T-helper 9 cell (primary cell): ENCODE data around the gene MUC2.

Source experiments
- DNase-seq: peaks from one replicate; pipeline ENCODE4 v3.0.0-alpha.2; 2020

Gene MUC2

GRCh38 chr11:1036931-1037330, 37.7 kb upstream of the MUC2 start:
- DNase-seq = no peak

GRCh38 chr11:1037506-1038055, 37.1 kb upstream of the MUC2 start:
- no peak for DNase-seq

- DNase-seq = no peak
These were observed 36.3 kb upstream of the MUC2 start for GRCh38 chr11:1038361-1038760.

- no peak for DNase-seq
These were observed 35.8 kb upstream of the MUC2 start for GRCh38 chr11:1038921-1039320.

GRCh38 chr11:1039481-1040427, 34.9 kb upstream of the MUC2 start:
- no peak for DNase-seq

- DNase-seq = no peak
These were observed 34.1 kb upstream of the MUC2 start for GRCh38 chr11:1040428-1041148.

- DNase-seq = no peak
These were observed 33.6 kb upstream of the MUC2 start for GRCh38 chr11:1041149-1041467.

GRCh38 chr11:1041471-1041870, 33.2 kb upstream of the MUC2 start:
- no peak for DNase-seq

GRCh38 chr11:1041936-1042608, 32.6 kb upstream of the MUC2 start:
- DNase-seq = no peak

- no peak for DNase-seq
These were observed 31.8 kb upstream of the MUC2 start for GRCh38 chr11:1042626-1043562.

GRCh38 chr11:1043563-1044096, 31.0 kb upstream of the MUC2 start:
- DNase-seq = no peak

GRCh38 chr11:1044160-1044559, 30.5 kb upstream of the MUC2 start:
- no peak for DNase-seq

- no peak for DNase-seq
These were observed 27.0 kb upstream of the MUC2 start for GRCh38 chr11:1047595-1048156.

GRCh38 chr11:1048375-1049070, 26.2 kb upstream of the MUC2 start:
- DNase-seq = no peak

- DNase-seq = no peak
These were observed 25.6 kb upstream of the MUC2 start for GRCh38 chr11:1049071-1049405.

GRCh38 chr11:1049431-1049891, 25.2 kb upstream of the MUC2 start:
- DNase-seq = no peak

GRCh38 chr11:1049911-1050580, 24.6 kb upstream of the MUC2 start:
- no peak for DNase-seq

GRCh38 chr11:1050581-1051355, 23.9 kb upstream of the MUC2 start:
- peak; percentile 56 for DNase-seq

- DNase-seq = no peak
These were observed 23.1 kb upstream of the MUC2 start for GRCh38 chr11:1051356-1052132.
